NCI-H1436 (cell line): ENCODE measurements around the gene NUDT17.
"Not testable (repeated sequence)": the region's sequence is repeated elsewhere in the genome, so short reads cannot be mapped to it uniquely, and the experiment has no call there.

ENCODE experiments used
- DNase-seq: peaks from one replicate; lab custom pipeline; 2025; lab: John Stamatoyannopoulos, UW

NUDT17 gene

GRCh38 chr1:145845514-145846161 is at the start of gene NUDT17:
TSS of gene NUDT17 (plus strand) at chr1:145845630. CDS start at chr1:145845641, 11 bp downstream.
- peak; percentile 66 for DNase-seq

- DNase-seq = no peak
Measured at GRCh38 chr1:145796753-145797152, 48.7 kb upstream of the NUDT17 start.

GRCh38 chr1:145799806-145800205 is 45.6 kb upstream of the NUDT17 start:
- no peak for DNase-seq

GRCh38 chr1:145804235-145805045 is 41.0 kb upstream of the NUDT17 start:
- no peak for DNase-seq

- DNase-seq = no peak
Measured at GRCh38 chr1:145805057-145805456, 40.4 kb upstream of the NUDT17 start.

- DNase-seq = no peak
Measured at GRCh38 chr1:145806408-145806807, 39.0 kb upstream of the NUDT17 start.

GRCh38 chr1:145806844-145807243 is 38.6 kb upstream of the NUDT17 start:
- no peak for DNase-seq

- DNase-seq = not testable (repeated sequence)
Measured at GRCh38 chr1:145812977-145813810, 32.2 kb upstream of the NUDT17 start.

GRCh38 chr1:145818095-145818494 is 27.3 kb upstream of the NUDT17 start:
- DNase-seq = not testable (repeated sequence)

GRCh38 chr1:145822779-145823331 is 22.6 kb upstream of the NUDT17 start:
- DNase-seq = not testable (repeated sequence)

- DNase-seq = peak; percentile 86
Measured at GRCh38 chr1:145823565-145824498, 21.6 kb upstream of the NUDT17 start, which contains the start of the genes POLR3C and RNF115. TSS of gene POLR3C (plus strand) at chr1:145824200. CDS start at chr1:145825777, 1,577 bp downstream. TSS of gene RNF115 (minus strand) at chr1:145824095. CDS start at chr1:145823873, 222 bp downstream.

- no peak for DNase-seq
Measured at GRCh38 chr1:145824499-145824842, 21.0 kb upstream of the NUDT17 start.

- no peak for DNase-seq
Measured at GRCh38 chr1:145826030-145826429, 19.4 kb upstream of the NUDT17 start.

- no peak for DNase-seq
Measured at GRCh38 chr1:145827966-145828365, 17.5 kb upstream of the NUDT17 start.

GRCh38 chr1:145828367-145829026 is 16.9 kb upstream of the NUDT17 start:
- DNase-seq = no peak

- DNase-seq = not testable (repeated sequence)
Measured at GRCh38 chr1:145830810-145831209, 14.6 kb upstream of the NUDT17 start.

- DNase-seq = no peak
Measured at GRCh38 chr1:145837656-145838055, 7.8 kb upstream of the NUDT17 start.

- no peak for DNase-seq
Measured at GRCh38 chr1:145843031-145843430, 2.4 kb upstream of the NUDT17 start.

GRCh38 chr1:145845144-145845513 is 301 bp upstream of the NUDT17 start:
- DNase-seq = no peak

GRCh38 chr1:145846201-145846612 is 777 bp downstream of the NUDT17 start:
- peak; percentile 0 for DNase-seq
